ENCODE measurements around the gene COL27A1. TPM values are rescaled to one million over a fixed set of nuclear protein-coding genes. Genes with fewer than 3 reads are reported as not detected.
"Not testable (repeated sequence)": the region's sequence is repeated elsewhere in the genome, so short reads cannot be mapped to it uniquely, and the experiment has no call there.

COL27A1 gene
- total and polyA plus RNA-seq, 5 donors from 2014 or later: 0.30 TPM; not detected in 4

DNA sequence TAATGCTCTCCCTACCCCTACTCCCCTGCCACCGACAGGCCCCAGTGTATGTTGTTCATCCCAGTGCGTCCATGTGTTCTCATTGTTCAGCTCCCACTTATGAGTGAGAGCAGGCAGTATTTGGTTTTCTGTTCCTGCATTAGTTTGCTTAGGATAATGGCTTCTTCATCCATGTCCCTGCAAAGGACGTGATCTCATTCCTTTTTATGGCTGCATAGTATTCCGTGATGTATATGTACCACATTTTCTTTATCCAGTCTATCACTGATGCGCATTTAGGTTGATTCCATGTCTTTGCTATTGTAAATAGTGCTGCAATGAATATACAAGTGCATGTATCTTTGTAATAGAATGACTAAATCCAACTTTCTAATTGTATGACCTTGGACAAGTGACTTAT is 36.1 kb downstream of the COL27A1 start:
- not testable (repeated sequence) for DNase-seq; H3K27me3 ChIP-seq (ENCODE audit: control insufficient read depth, insufficient read depth, low read length); ATAC-seq (ENCODE audit: low read depth in 2 of 2); H3K4me3 Mint-ChIP-seq; H3K27ac ChIP-seq (ENCODE audit: insufficient read depth, low read length, poor library complexity, severe bottlenecking); H3K9me3 Mint-ChIP-seq; H3K36me3 ChIP-seq (ENCODE audit: control insufficient read depth, insufficient read depth, low read length); H3K4me1 ChIP-seq (ENCODE audit: control insufficient read depth, insufficient read depth, low read length, poor library complexity, severe bottlenecking); H3K36me3 Mint-ChIP-seq; H3K27ac Mint-ChIP-seq; H3K4me1 Mint-ChIP-seq; H3K4me3 ChIP-seq (ENCODE audit: low read depth, low read length); H3K27me3 Mint-ChIP-seq
- H3K9me3 ChIP-seq (ENCODE audit: control insufficient read depth in 2 of 2, low read length in 2 of 2): peaks cover 5 to 11% of the 10 kb centered on the region in 2 experiments

DNA sequence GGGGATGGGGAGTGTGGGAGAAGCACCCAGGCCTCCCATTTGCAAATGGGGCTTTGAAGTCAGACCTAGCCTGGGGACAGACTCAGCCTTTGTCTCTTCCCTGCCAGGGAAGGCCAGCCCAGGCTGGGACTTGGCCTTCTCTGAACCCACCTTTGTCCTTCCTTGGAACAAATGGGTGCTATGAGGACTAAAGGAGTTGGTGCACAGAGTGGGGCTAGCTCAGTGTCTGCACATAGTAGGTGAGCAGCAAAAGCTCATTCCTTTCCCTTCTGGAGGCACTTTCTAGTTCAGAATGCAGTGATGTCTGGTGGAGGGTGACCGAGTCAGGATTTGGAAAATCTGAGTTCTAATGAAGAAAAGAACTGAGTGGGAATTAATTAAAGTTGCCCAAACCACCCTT is 37.2 kb downstream of the COL27A1 start:
- no peaks in the 10 kb centered on the region for H3K4me1 Mint-ChIP-seq

DNA sequence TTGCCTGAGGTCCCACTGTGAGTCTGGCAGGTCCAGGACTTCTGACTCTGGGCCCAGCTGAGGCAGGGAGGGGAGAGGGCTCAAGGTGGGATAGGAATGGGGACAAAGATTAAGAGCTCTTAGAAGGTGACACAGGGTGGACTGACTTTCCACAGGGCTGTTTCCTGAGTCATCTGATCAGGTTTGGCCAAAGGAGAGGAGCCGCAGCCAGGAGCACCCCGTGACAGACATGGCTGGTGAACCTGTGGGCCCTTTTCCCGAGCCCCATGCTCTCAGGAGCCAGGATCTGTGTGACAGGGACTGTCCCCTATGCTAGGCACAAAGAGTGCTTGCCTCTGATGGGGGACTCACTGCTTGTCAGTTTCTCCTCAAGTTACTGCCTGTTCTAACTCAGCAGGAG is 37.8 kb downstream of the COL27A1 start:
- Mint-ChIP-seq H3K4me1 (no peaks in the 10 kb centered on the region), H3K27ac (no peak overlapping the region), H3K27me3 (no peaks in the 10 kb centered on the region), H3K9me3 (peaks cover 0 to 9% (median 2%) of the 10 kb centered on the region in 7 donors), H3K36me3 (no peaks in the 10 kb centered on the region), H3K4me3 (no peak overlapping the region)
- DNase-seq (no peak), ATAC-seq (ENCODE audit: low read depth in 2 of 2) (no peak)
- H3K9me3 ChIP-seq (ENCODE audit: control insufficient read depth in 2 of 2, low read length in 2 of 2): peaks cover 5 to 11% of the 10 kb centered on the region in 2 experiments
- no peaks in the 10 kb centered on the region for H3K4me1 ChIP-seq (ENCODE audit: control insufficient read depth, insufficient read depth, low read length, poor library complexity, severe bottlenecking)
- no peak overlapping the region for H3K4me3 ChIP-seq (ENCODE audit: low read depth, low read length)
- no peaks in the 10 kb centered on the region for H3K36me3 ChIP-seq (ENCODE audit: control insufficient read depth, insufficient read depth, low read length)
- no peak overlapping the region for H3K27ac ChIP-seq (ENCODE audit: insufficient read depth, low read length, poor library complexity, severe bottlenecking)
- H3K27me3 ChIP-seq (ENCODE audit: control insufficient read depth, insufficient read depth, low read length): peaks cover 3% of the 10 kb centered on the region

More for the DNA sequence above, 37.2 kb downstream of the COL27A1 start:
- Mint-ChIP-seq H3K9me3 (peaks cover 0 to 9% (median 2%) of the 10 kb centered on the region in 7 donors), H3K27ac (no peak overlapping the region), H3K27me3 (no peaks in the 10 kb centered on the region), H3K36me3 (no peaks in the 10 kb centered on the region), H3K4me3 (no peak overlapping the region)
- Histone ChIP-seq H3K27me3 (ENCODE audit: control insufficient read depth, insufficient read depth, low read length) (peaks cover 3% of the 10 kb centered on the region), H3K4me1 (ENCODE audit: control insufficient read depth, insufficient read depth, low read length, poor library complexity, severe bottlenecking) (no peaks in the 10 kb centered on the region), H3K36me3 (ENCODE audit: control insufficient read depth, insufficient read depth, low read length) (no peaks in the 10 kb centered on the region), H3K9me3 (ENCODE audit: control insufficient read depth in 2 of 2, low read length in 2 of 2) (peaks cover 5 to 11% of the 10 kb centered on the region in 2 experiments), H3K4me3 (ENCODE audit: low read depth, low read length) (no peak overlapping the region), H3K27ac (ENCODE audit: insufficient read depth, low read length, poor library complexity, severe bottlenecking) (no peak overlapping the region)
- DNase-seq (no peak), ATAC-seq (ENCODE audit: low read depth in 2 of 2) (no peak)

GRCh38 chr9:114196117-114196516 is 40.8 kb downstream of the COL27A1 start:
- DNase-seq: no peak
- H3K9me3 Mint-ChIP-seq: no peaks in the 10 kb centered on the region
- Histone ChIP-seq H3K27ac (ENCODE audit: insufficient read depth, low read length, poor library complexity, severe bottlenecking) (no peak overlapping the region), H3K4me3 (ENCODE audit: low read depth, low read length) (no peak overlapping the region), H3K4me1 (ENCODE audit: control insufficient read depth, insufficient read depth, low read length, poor library complexity, severe bottlenecking) (no peaks in the 10 kb centered on the region), H3K9me3 (ENCODE audit: control insufficient read depth in 2 of 2, low read length in 2 of 2) (no peaks in the 10 kb centered on the region), H3K36me3 (ENCODE audit: control insufficient read depth, insufficient read depth, low read length) (no peaks in the 10 kb centered on the region), H3K27me3 (ENCODE audit: control insufficient read depth, insufficient read depth, low read length) (no peaks in the 10 kb centered on the region)
- H3K4me1 Mint-ChIP-seq: no peaks in the 10 kb centered on the region
- H3K27me3 Mint-ChIP-seq: no peaks in the 10 kb centered on the region
- H3K36me3 Mint-ChIP-seq: no peaks in the 10 kb centered on the region
- no peak overlapping the region for H3K4me3 Mint-ChIP-seq
- no peak for ATAC-seq (ENCODE audit: low read depth in 2 of 2)
- H3K27ac Mint-ChIP-seq: no peak overlapping the region

DNA sequence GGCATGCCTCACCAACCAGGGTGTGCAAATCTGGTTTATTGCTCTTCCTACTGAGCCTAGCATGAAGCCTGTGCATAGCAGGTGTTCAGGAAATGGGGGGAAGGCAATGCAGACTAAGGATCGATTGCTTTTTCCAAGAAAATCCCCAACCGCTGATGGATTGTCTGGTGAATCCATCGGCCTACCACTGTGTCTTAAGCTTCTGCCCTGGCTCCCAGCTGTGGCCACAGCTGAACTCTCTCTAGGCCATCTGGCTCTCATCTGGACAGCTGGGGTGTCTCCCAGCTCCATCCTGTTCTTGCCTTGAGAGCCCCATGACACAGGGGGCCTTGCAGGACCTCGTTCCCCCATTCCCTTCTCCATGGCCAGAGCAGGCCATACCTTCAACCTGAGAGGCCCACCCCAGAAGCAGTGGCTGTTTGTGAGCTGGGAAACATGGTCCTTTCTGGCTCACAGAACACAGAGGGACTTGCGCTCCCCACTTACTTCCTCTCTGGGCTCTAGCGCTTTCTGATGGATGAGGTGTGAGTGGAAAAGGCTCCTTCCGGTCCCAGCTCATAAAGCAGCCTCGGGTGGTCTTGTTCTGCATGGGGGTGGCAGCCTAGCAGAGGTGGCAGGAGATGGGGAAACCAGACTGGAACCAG is 41.8 kb downstream of the COL27A1 start:
- no peaks in the 10 kb centered on the region for H3K27me3 Mint-ChIP-seq
- Histone ChIP-seq H3K27me3 (ENCODE audit: control insufficient read depth, insufficient read depth, low read length) (no peaks in the 10 kb centered on the region), H3K9me3 (ENCODE audit: control insufficient read depth in 2 of 2, low read length in 2 of 2) (no peaks in the 10 kb centered on the region), H3K4me3 (ENCODE audit: low read depth, low read length) (no peak overlapping the region), H3K36me3 (ENCODE audit: control insufficient read depth, insufficient read depth, low read length) (no peaks in the 10 kb centered on the region), H3K4me1 (ENCODE audit: control insufficient read depth, insufficient read depth, low read length, poor library complexity, severe bottlenecking) (no peaks in the 10 kb centered on the region), H3K27ac (ENCODE audit: insufficient read depth, low read length, poor library complexity, severe bottlenecking) (no peak overlapping the region)
- H3K4me1 Mint-ChIP-seq: no peaks in the 10 kb centered on the region
- H3K4me3 Mint-ChIP-seq: no peak overlapping the region
- ATAC-seq (ENCODE audit: low read depth in 2 of 2) (no peak), DNase-seq (no peak)
- H3K9me3 Mint-ChIP-seq: no peaks in the 10 kb centered on the region
- no peaks in the 10 kb centered on the region for H3K36me3 Mint-ChIP-seq
- H3K27ac Mint-ChIP-seq: no peak overlapping the region

DNA sequence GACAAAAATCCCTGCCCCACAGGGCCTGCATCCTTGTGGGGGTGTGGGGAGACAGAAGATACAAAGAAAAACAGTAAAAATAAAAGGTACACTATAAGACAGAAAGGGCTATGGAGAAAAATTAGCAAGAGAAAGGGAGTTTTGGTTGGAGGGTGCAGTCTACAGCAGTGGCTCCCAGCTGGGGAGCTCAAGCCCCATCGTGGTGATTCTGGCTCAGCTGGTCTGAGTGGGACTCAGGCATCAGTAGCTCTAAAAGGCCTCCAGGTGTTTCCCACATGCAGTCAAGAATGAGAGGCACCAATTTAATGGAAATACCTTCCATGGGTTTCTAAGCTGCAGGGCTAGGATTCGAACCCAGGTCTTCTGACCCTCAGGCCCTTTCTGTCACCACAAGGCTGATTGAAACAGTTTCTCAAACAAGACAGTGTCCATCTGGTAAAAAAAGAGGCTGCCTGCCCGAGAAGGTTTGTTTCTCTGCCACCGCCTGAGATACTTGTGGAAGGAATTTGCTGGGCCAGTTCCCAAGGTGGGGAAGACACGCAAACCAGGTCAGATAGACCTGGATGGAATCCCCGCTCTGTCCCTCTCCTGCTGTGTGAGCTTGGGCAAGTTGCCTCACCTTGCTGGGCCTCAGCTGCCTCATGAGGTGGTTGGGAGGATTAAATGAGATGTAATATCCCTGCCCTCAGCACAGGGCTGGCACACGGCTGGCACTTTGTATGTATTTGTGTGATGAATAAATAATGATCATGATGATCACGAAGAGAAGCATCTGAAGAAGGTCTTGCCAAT is 43.1 kb downstream of the COL27A1 start:
- no peak overlapping the region for H3K27ac ChIP-seq (ENCODE audit: insufficient read depth, low read length, poor library complexity, severe bottlenecking)
- H3K36me3 ChIP-seq (ENCODE audit: control insufficient read depth, insufficient read depth, low read length): no peaks in the 10 kb centered on the region
- no peak overlapping the region for H3K4me3 ChIP-seq (ENCODE audit: low read depth, low read length)
- DNase-seq: no peak
- ATAC-seq (ENCODE audit: low read depth in 2 of 2): no peak
- no peaks in the 10 kb centered on the region for H3K36me3 Mint-ChIP-seq
- H3K27ac Mint-ChIP-seq: no peak overlapping the region
- H3K4me3 Mint-ChIP-seq: no peak overlapping the region
- peaks cover 4% of the 10 kb centered on the region for H3K27me3 Mint-ChIP-seq
- H3K9me3 ChIP-seq (ENCODE audit: control insufficient read depth in 2 of 2, low read length in 2 of 2): no peaks in the 10 kb centered on the region
- H3K4me1 Mint-ChIP-seq: no peaks in the 10 kb centered on the region
- no peaks in the 10 kb centered on the region for H3K27me3 ChIP-seq (ENCODE audit: control insufficient read depth, insufficient read depth, low read length)
- no peaks in the 10 kb centered on the region for H3K9me3 Mint-ChIP-seq
- no peaks in the 10 kb centered on the region for H3K4me1 ChIP-seq (ENCODE audit: control insufficient read depth, insufficient read depth, low read length, poor library complexity, severe bottlenecking)

GRCh38 chr9:114200721-114201300 is 45.5 kb downstream of the COL27A1 start:
- ATAC-seq (ENCODE audit: low read depth in 2 of 2): no peak

More at GRCh38 chr9:114200721-114201300, 45.5 kb downstream of the COL27A1 start:
- no peaks in the 10 kb centered on the region for H3K4me1 ChIP-seq (ENCODE audit: control insufficient read depth, insufficient read depth, low read length, poor library complexity, severe bottlenecking)
- no peaks in the 10 kb centered on the region for H3K4me1 Mint-ChIP-seq
- no peak overlapping the region for H3K27ac ChIP-seq (ENCODE audit: insufficient read depth, low read length, poor library complexity, severe bottlenecking)
- peaks cover 4% of the 10 kb centered on the region for H3K27me3 Mint-ChIP-seq
- H3K4me3 Mint-ChIP-seq: no peak overlapping the region
- no peak for DNase-seq
- H3K27ac Mint-ChIP-seq: no peak overlapping the region
- no peaks in the 10 kb centered on the region for H3K27me3 ChIP-seq (ENCODE audit: control insufficient read depth, insufficient read depth, low read length)
- H3K4me3 ChIP-seq (ENCODE audit: low read depth, low read length): no peak overlapping the region
- no peaks in the 10 kb centered on the region for H3K9me3 ChIP-seq (ENCODE audit: control insufficient read depth in 2 of 2, low read length in 2 of 2)
- H3K36me3 Mint-ChIP-seq: no peaks in the 10 kb centered on the region
- no peaks in the 10 kb centered on the region for H3K9me3 Mint-ChIP-seq
- H3K36me3 ChIP-seq (ENCODE audit: control insufficient read depth, insufficient read depth, low read length): no peaks in the 10 kb centered on the region
